ENCODE results near the gene BCS1L. TPM values are rescaled to one million over a fixed set of nuclear protein-coding genes. Genes with fewer than 3 reads are reported as not detected.

The BCS1L gene
- total RNA-seq, 3 donors from 2014 or later (not counting 1 experiment from before 2014, with no cell fraction given) = 20.1 to 30.9 (median 20.5) TPM

DNA sequence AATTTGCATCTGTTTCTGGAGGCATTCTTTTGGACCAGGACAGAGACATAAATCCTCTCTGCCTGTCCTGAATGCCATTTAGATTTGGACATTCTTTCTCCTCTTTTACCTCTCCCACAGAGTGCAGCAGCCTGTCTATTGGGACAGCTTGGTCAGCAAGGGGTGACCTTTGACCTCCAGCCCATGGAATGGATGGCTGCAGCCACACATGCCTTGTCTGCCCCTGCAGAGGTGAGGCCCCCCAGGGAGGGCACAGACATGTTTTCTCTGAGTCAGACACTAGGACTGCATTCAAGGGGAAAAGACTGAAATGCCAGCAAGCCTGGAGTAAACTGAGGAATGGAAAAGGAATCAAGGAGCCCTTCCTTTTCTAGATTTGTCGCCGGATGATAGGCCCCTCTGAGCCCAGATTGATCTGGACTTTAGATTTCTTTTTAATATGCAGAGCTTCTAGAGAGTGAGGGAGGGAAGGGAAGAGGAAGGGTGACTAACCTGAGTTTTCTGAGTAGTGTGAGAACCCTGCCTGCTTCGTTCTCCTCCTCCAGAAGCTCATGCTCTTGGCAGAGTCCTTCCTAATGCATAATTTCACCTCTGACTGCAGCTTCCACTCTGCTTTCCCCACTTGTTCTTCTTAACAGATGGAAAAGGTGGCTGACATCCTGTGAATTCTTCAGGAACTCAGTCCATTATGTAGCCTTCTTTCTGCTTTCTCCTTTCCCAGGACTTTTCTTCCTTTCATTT, 35.1 kb downstream of the BCS1L start:
- TF ChIP-seq, protein P1, sequence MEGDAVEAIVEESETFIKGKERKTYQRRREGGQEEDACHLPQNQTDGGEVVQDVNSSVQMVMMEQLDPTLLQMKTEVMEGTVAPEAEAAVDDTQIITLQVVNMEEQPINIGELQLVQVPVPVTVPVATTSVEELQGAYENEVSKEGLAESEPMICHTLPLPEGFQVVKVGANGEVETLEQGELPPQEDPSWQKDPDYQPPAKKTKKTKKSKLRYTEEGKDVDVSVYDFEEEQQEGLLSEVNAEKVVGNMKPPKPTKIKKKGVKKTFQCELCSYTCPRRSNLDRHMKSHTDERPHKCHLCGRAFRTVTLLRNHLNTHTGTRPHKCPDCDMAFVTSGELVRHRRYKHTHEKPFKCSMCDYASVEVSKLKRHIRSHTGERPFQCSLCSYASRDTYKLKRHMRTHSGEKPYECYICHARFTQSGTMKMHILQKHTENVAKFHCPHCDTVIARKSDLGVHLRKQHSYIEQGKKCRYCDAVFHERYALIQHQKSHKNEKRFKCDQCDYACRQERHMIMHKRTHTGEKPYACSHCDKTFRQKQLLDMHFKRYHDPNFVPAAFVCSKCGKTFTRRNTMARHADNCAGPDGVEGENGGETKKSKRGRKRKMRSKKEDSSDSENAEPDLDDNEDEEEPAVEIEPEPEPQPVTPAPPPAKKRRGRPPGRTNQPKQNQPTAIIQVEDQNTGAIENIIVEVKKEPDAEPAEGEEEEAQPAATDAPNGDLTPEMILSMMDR (IDR thresholded peaks at IDR 0.05) = no peak
- Mint-ChIP-seq H3K27ac (no peak overlapping the region), H3K27me3 (ENCODE audit: low read depth in 2 of 2) (no peaks in the 10 kb centered on the region), H3K36me3 (peaks cover 5% of the 10 kb centered on the region), H3K4me1 (no peaks in the 10 kb centered on the region), H3K9me3 (no peaks in the 10 kb centered on the region), H3K4me3 (no peak overlapping the region)
- Histone ChIP-seq H3K4me1 (ENCODE audit: control insufficient read depth, insufficient read depth, low read length) (no peaks in the 10 kb centered on the region), H3K36me3 (ENCODE audit: control insufficient read depth, insufficient read depth, low read length) (peaks cover 5% of the 10 kb centered on the region), H3K27me3 (ENCODE audit: control insufficient read depth, insufficient read depth, low read length) (no peaks in the 10 kb centered on the region), H3K27ac (ENCODE audit: low read length) (no peak overlapping the region), H3K4me3 (ENCODE audit: low read length) (no peak overlapping the region), H3K9me3 (ENCODE audit: control insufficient read depth, insufficient read depth, low read length) (no peaks in the 10 kb centered on the region)
- intact Hi-C loops (cut with micrococcal nuclease) = no loop called here
- WGBS (ENCODE audit: insufficient coverage) = 92% methylated on average over 3 of the region's 3 CpGs
- DNase-seq = no peak
- ATAC-seq = no peak

DNA sequence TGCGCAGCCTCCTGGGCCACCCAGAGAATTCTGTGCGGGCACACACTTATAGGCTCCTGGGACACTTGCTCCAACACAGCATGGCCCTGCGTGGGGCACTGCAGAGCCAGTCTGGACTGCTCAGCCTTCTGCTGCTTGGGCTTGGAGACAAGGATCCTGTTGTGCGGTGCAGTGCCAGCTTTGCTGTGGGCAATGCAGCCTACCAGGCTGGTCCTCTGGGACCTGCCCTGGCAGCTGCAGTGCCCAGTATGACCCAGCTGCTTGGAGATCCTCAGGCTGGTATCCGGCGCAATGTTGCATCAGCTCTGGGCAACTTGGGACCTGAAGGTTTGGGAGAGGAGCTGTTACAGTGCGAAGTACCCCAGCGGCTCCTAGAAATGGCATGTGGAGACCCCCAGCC, 39.4 kb downstream of the BCS1L start:
- intact Hi-C loops (cut with micrococcal nuclease) = no loop called here
- DNase-seq = no peak
- no peak overlapping the region for H3K27ac Mint-ChIP-seq

DNA sequence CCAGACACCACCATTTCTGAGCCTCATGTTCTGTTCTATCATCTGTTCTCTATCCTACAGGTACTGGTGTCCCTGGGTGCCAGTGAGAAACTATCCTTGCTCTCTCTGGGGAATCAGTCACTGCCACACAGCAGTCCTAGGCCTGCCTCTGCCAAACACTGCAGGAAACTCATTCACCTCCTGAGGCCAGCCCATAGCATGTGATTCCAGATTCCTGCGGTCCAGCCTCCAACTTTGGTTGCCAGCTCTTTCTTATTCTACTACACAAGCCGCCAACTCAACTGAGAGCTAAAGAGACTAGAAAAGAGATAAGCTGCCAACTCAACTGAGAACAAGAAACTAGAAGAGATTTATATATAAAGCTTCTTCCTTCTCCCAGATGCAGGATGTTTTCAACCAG, 42.3 kb downstream of the BCS1L start:
- Histone ChIP-seq H3K4me1 (ENCODE audit: control insufficient read depth, insufficient read depth, low read length) (no peaks in the 10 kb centered on the region), H3K27me3 (ENCODE audit: control insufficient read depth, insufficient read depth, low read length) (no peaks in the 10 kb centered on the region), H3K4me3 (ENCODE audit: low read length) (no peak overlapping the region), H3K27ac (ENCODE audit: low read length) (no peak overlapping the region), H3K36me3 (ENCODE audit: control insufficient read depth, insufficient read depth, low read length) (no peaks in the 10 kb centered on the region), H3K9me3 (ENCODE audit: control insufficient read depth, insufficient read depth, low read length) (no peaks in the 10 kb centered on the region)
- WGBS (ENCODE audit: insufficient coverage) = 86% methylated on average over 2 of the region's 2 CpGs
- DNase-seq = no peak
- Mint-ChIP-seq H3K27me3 (ENCODE audit: low read depth in 2 of 2) (no peaks in the 10 kb centered on the region), H3K9me3 (no peaks in the 10 kb centered on the region), H3K27ac (no peak overlapping the region), H3K4me1 (no peaks in the 10 kb centered on the region), H3K36me3 (no peaks in the 10 kb centered on the region), H3K4me3 (no peak overlapping the region)
- TF ChIP-seq, protein P1 (IDR thresholded peaks at IDR 0.05) = no peak
- intact Hi-C loops (cut with micrococcal nuclease) = no loop called here
- ATAC-seq = no peak

More for the DNA sequence above, 39.4 kb downstream of the BCS1L start:
- H3K36me3 ChIP-seq (ENCODE audit: control insufficient read depth, insufficient read depth, low read length) = no peaks in the 10 kb centered on the region
- ATAC-seq = no peak
- H3K4me1 ChIP-seq (ENCODE audit: control insufficient read depth, insufficient read depth, low read length) = no peaks in the 10 kb centered on the region
- H3K27me3 ChIP-seq (ENCODE audit: control insufficient read depth, insufficient read depth, low read length) = no peaks in the 10 kb centered on the region
- Mint-ChIP-seq H3K9me3 (no peaks in the 10 kb centered on the region), H3K4me3 (no peak overlapping the region), H3K27me3 (ENCODE audit: low read depth in 2 of 2) (no peaks in the 10 kb centered on the region), H3K36me3 (no peaks in the 10 kb centered on the region), H3K4me1 (no peaks in the 10 kb centered on the region)
- H3K4me3 ChIP-seq (ENCODE audit: low read length) = no peak overlapping the region
- H3K27ac ChIP-seq (ENCODE audit: low read length) = no peak overlapping the region
- WGBS (ENCODE audit: insufficient coverage) = 95% methylated on average over 8 of the region's 8 CpGs
- TF ChIP-seq, protein P1 (IDR thresholded peaks at IDR 0.05) = no peak
- no peaks in the 10 kb centered on the region for H3K9me3 ChIP-seq (ENCODE audit: control insufficient read depth, insufficient read depth, low read length)

DNA sequence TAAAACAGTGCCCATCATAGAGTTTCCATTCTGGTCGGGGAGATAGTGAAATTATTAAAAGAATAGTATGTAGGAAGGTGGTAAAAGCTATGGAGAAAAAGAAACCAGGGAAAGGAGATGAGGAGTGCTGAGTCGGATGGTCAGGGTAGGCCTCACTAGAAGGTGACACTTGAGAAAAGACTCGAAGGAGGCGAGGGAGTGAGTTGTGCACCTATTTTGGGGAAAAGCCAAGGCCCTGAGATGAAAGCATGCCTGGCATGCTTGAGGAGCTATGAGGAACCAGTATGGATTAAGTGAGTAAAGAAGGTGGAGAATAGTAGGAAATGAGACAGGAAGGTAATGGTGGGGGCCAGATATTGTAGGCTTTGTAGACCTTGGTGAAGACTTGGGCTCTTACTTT, 43.9 kb downstream of the BCS1L start:
- DNase-seq (no peak), ATAC-seq (no peak)
- intact Hi-C loops (cut with micrococcal nuclease) = no loop called here
- Mint-ChIP-seq H3K4me3 (no peak overlapping the region), H3K36me3 (no peaks in the 10 kb centered on the region), H3K27ac (no peak overlapping the region), H3K4me1 (no peaks in the 10 kb centered on the region), H3K27me3 (ENCODE audit: low read depth in 2 of 2) (no peaks in the 10 kb centered on the region), H3K9me3 (no peaks in the 10 kb centered on the region)
- no peaks in the 10 kb centered on the region for H3K27me3 ChIP-seq (ENCODE audit: control insufficient read depth, insufficient read depth, low read length)
- no peaks in the 10 kb centered on the region for H3K9me3 ChIP-seq (ENCODE audit: control insufficient read depth, insufficient read depth, low read length)
- H3K36me3 ChIP-seq (ENCODE audit: control insufficient read depth, insufficient read depth, low read length) = no peaks in the 10 kb centered on the region
- H3K27ac ChIP-seq (ENCODE audit: low read length) = no peak overlapping the region
- no peaks in the 10 kb centered on the region for H3K4me1 ChIP-seq (ENCODE audit: control insufficient read depth, insufficient read depth, low read length)
- H3K4me3 ChIP-seq (ENCODE audit: low read length) = no peak overlapping the region
- WGBS (ENCODE audit: insufficient coverage) = 78% methylated on average over 4 of the region's 4 CpGs
- TF ChIP-seq, protein P1 (IDR thresholded peaks at IDR 0.05) = no peak
